Activated CD4-positive, alpha-beta T cell treated with anti-CD3 and anti-CD28 coated beads, Interleukin-2, amount 50 U/mL, for 16 hours (primary cell): ENCODE measurements around the gene MAVS.

Experiments used
- DNase-seq: peaks from one replicate; pipeline ENCODE4 v3.0.0-alpha.2; 2020

MAVS gene

DNA sequence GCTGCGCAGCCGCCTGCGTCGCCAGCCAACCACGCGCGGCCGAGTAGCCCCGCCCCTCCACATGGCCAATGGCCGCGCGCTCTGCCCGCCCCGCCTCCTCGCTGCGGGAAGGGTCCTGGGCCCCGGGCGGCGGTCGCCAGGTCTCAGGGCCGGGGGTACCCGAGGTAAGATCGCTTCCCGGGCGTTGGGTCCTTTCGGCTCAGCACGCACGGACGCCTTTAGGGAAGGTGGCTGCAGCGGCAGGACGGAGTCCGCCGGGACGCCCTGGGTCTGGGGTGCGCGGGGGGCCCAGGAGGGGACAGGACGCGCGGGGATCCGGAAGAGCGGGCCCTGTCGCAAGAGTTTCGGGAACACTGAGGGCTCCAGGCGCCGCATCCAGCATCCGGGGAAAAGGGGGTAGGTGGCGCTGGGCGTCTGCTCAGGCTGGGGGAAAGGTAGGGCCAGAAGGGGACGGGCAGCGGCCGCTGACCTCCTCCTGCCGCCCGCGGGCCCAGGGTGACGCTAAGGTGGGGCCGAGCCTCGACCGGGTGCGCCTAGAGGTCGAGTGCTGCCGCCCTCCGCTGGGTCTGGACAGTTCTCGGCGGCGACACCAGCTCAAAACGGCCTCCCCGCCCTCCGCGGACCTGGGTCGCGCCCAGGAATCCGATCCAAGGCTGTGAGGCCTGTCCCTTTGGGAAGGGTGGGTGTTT is at the start of gene MAVS:
TSS of gene MAVS (plus strand) at position 95 of the 689 bp plus-strand sequence. CDS start 7,791 bp downstream, outside the sequence.
- DNase-seq, result peak; percentile 89

GRCh38 chr20:3797226-3797545 is 49.4 kb upstream of the MAVS start:
- no peak for DNase-seq

DNA sequence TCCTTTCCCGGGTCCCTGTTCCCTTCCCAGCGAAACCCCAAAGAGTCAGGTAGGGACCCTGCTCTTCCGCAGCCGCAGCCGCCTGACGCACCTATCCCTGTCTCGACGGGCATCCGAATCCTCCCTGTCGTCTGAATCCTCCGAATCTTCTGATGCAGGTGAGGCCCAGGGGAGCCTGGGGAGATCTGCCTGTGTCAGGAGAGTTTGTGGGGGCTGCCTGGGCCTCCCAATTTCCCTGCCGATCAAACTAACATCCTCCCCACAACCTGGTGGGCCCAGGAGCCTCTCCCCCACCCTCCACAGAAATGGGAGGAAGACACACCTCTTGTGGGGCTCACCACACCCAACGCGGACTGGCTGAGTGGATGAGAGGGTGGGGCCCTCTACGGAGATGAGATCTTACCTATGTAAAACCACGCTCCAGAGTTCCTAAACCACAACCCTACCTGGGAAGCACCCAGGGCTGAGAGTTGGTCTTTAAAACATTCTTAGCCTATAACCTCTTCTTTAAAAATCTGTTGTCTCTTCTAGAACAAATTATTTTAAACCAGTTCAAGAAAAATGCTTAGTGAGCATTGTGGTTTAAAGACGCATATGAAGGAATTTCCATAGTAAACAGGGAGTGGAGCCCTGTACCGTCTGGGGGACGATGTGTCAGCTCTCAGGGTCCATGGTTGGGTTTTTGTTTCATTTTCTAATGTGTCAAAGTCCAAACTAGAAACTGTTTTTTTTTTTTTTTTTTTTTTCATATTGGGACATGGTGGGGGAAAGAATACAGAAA is 48.9 kb upstream of the MAVS start:
- peak; percentile 66 for DNase-seq

GRCh38 chr20:3798373-3798768 is 48.3 kb upstream of the MAVS start:
- no peak for DNase-seq

GRCh38 chr20:3798908-3799248 is 47.8 kb upstream of the MAVS start:
- no peak for DNase-seq

DNA sequence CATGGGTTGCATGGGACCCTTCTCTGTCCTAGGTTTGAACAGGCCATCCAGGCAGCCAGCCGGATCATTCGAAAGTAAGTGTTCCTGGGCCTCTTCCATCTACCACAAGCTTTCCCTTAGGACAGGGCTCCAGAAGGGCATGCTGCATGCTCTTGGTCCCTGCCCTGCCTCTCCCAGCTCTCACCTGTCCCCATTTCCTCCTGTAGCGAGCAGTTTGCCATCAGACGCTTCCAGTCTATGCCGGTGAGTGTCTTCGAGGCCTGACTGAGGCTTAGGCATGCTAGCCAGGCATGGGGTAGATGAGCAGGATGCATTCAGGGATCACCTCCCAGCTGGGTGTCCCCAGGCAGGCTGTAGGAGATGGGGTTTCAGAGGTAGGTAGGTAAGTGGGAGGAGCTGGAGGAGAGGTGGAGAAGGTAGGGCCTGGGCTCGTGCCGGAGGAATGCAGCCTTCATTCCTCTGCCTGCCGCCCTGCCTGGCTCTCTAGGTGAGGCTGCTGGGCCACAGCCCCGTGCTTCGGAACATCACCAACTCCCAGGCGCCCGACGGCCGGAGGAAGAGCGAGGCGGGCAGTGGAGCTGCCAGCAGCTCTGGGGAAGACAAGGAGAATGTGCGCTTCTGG is 46.3 kb upstream of the MAVS start:
- no peak for DNase-seq

- DNase-seq, result no peak
Measured at GRCh38 chr20:3800878-3801260, 45.8 kb upstream of the MAVS start.

- DNase-seq, result no peak
Measured at GRCh38 chr20:3801299-3801698, 45.3 kb upstream of the MAVS start.

DNA sequence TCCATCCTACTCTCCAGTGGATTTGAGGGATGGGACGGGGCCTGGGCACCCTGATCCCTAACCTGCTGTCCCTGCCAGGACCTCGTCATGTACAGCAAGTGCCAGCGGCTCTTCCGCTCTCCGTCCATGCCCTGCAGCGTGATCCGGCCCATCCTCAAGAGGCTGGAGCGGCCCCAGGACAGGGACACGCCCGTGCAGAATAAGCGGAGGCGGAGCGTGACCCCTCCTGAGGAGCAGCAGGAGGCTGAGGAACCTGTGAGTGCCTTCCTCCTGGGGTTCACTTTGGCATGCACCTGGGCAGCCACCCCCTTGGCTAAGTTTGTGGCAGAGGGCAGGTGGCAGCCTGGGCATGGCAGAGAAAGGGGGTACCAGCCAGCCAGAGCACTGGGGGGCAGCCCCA is 44.8 kb upstream of the MAVS start:
- DNase-seq, result no peak

DNA sequence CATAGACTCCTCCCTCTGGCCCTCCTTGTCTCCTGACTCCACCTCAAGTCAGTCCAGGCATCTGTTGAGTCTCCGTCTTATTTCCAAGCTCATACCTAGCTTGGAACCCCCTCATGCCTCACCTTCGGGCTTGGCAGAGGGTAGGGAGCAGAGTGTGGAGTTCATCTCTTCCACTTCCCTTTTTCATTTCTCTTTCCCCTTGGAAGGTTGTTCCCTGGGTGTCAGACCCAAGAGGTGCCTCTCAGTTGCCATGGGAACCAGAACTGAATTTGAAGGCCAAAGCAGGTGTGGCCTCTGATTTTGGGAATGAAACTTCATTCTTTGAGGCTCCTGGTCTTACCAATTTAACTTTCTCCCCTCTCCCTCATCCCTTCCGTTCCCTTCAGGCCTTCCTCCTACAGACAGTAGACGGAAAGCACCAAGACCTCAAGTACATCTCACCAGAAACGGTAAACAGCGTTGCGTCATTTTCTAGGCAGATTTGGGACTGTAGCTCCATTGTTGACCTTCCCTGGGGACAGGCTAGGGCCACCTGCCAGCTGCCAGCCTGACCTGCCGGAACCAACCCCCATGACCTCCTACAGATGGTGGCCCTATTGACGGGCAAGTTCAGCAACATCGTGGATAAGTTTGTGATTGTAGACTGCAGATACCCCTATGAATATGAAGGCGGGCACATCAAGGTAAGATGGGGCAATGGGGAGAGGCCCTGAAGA is 44.0 kb upstream of the MAVS start:
- DNase-seq, result no peak

DNA sequence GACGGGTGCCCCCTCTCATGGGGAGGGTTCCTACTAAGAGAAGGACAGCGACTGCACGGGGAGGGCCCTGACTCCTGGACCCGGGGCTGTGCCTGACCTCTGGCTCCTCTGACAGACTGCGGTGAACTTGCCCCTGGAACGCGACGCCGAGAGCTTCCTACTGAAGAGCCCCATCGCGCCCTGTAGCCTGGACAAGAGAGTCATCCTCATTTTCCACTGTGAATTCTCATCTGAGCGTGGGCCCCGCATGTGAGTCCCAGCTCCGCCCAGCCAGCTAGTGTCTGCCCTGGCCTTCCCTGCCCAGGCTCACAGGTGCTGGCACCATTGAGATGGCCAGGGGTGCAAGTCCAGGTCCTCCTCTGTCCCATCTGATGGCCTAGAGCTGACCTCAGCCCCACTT is 43.3 kb upstream of the MAVS start:
- no peak for DNase-seq

DNA sequence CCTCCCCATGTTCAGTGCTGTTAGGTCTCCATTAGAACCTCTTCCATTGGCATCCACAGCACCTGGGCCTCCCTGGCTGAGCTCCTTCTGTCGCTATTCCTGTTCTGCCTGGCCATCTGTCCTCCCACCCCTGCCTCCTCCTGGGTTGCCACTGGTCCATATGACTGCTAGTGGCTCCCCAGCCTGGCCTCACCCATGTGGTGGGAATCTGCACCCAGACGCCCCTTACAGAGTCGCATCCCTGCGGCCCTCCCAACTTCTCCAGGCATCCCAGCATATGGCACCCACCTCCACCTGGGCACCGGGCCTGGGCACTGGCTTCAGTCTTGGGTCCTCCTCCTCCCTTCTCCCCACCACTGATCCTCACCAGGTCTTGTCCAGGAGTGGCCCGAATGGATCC is 42.8 kb upstream of the MAVS start:
- no peak for DNase-seq

DNA sequence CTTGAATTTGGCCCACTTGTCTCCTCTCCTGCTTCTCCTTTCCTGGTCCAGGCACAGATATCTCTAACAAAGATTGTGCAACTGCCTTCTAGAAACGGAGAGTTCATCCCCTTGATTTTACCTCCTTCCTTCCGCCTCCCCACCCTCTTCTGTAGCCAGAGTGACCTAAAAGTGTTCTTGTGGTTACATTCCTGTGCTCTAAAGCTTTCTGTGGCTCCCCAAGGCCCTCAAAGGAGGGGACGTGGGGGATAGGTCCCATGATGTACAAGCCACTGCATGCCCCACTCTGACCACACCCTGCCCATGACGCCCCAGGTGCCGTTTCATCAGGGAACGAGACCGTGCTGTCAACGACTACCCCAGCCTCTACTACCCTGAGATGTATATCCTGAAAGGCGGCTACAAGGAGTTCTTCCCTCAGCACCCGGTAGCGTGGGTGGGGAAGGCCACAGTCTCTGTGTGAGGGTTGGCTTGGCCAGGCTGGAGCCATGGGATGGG is 42.3 kb upstream of the MAVS start:
- DNase-seq, result no peak

DNA sequence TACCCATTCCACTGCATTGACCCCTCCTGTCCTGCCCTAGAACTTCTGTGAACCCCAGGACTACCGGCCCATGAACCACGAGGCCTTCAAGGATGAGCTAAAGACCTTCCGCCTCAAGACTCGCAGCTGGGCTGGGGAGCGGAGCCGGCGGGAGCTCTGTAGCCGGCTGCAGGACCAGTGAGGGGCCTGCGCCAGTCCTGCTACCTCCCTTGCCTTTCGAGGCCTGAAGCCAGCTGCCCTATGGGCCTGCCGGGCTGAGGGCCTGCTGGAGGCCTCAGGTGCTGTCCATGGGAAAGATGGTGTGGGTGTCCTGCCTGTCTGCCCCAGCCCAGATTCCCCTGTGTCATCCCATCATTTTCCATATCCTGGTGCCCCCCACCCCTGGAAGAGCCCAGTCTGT is 41.9 kb upstream of the MAVS start:
- no peak for DNase-seq

- no peak for DNase-seq
Measured at GRCh38 chr20:3808544-3808943, 38.1 kb upstream of the MAVS start.

DNA sequence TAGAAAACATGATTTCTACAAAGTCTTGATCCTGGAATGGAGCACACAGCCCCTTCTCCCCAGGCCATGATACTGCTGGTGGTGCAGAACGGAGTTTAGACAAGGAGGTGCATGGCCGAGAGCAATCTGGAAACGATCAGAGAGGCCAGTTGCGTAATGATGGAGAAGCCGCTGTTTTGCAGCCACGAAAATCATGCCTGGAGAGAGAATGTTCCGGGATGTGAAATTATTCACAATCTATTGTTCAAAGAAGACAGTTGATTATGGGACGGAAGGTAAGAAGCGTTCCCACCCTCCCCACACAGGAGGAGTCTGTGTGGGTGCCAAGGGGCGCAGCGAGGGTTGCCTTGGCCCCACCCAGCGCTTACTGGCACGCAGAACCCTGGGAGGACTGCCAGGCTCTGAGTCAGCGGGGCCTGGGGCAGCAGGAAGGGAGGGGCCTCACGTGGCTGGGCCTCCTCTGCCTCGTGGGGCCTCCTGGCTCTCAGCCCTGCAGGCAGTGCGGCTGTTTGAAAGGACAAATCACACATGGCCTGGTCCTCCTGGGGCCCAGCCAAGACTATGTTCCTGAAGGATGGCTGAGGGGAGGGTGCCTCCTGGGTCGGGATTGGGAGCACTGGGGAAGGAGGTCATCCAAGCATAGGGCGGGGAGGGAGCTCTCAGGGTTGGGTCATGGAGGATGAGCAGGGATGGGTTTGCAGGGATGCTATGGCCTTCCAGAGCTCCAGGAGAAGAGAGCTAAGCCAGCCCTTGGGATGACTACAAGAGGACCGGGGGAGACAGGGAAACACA is 35.0 kb upstream of the MAVS start:
- DNase-seq, result peak; percentile 95

DNA sequence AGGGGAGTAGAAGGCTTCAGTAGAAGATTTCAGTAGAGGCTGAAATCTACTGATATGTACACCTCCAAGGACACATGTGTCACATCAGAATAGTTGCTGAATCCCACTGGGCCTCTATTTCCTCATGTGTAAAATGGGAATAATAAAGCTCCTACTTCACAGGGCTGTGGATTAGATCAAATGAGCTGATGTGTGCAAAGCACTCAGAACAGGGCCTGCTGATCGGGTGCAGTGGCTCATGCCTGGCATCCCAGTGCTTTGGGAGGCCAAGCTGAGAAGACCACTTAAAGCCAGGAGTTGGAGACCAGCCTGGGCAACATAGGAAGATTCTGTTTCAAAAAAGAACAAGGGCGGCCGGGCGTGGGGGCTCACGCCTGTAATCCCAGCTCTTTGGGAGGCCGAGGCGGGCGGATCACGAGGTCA is 34.4 kb upstream of the MAVS start:
- DNase-seq, result no peak

GRCh38 chr20:3812975-3813847 is 33.4 kb upstream of the MAVS start:
- no peak for DNase-seq

- DNase-seq, result no peak
Measured at GRCh38 chr20:3813848-3814581, 32.6 kb upstream of the MAVS start.

- no peak for DNase-seq
Measured at GRCh38 chr20:3814928-3815495, 31.6 kb upstream of the MAVS start.
